NCI-H1105 treated with DMSO at 0.1 percent for 48 hours (cell line): Measurements from ENCODE around the gene ENTPD3.

Experiments
- DNase-seq: peaks from one replicate; lab custom pipeline; 2025; lab: John Stamatoyannopoulos, UW

Gene ENTPD3

DNA sequence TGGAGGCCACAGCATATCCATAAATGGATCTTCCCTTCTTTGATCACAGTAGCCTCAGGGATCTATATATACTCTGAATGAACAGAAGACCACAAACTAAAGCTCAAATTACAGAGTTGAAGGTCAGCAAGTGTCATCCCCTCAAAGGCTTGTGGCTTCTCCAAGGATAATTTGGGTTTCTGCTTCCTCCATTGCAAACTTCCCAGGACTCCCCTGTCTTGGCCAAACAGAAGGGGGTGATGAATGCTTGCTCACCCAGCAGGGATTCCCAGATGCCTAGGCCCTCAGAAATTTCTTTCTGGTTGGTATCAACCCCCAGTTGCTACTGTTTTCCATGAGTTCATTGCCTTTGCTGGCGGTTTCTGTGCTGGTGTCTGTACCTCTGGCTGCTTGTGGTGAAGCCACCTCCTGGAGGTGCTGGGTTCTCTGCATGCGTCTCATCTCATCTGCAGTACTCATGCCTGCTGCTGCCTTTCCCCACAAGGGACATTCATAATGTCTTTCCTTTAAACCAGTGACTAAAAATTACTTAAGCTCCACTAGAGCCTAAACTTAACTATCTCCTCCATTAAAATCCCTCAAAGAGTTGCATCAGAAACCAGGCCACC lies 17.7 kb downstream of the ENTPD3 start:
- no peak for DNase-seq

DNA sequence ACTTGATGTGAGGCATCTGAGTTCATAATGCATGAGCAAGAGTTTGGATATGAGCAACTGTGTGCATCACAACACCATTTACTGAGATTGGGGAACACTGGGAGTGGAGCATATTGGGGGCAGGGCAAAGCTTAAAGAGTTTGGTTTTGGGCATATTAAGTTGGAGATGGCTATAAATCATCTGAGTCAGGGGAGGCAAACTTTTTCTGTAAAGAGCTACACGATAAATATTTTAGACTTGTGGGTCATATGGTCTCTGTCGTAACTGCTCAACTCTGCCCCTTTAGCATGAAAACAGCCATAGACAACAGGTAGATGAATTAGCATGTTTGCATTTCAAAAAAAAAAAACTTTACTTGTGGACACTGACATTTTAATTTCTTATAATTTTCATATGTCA lies 20.0 kb downstream of the ENTPD3 start:
- no peak for DNase-seq

GRCh38 chr3:40407611-40408010 lies 20.6 kb downstream of the ENTPD3 start:
- no peak for DNase-seq

GRCh38 chr3:40414270-40414669 lies 27.3 kb downstream of the ENTPD3 start:
- peak; percentile 35 for DNase-seq

- no peak for DNase-seq
Measured at GRCh38 chr3:40417845-40418543, 31.0 kb downstream of the ENTPD3 start.

DNA sequence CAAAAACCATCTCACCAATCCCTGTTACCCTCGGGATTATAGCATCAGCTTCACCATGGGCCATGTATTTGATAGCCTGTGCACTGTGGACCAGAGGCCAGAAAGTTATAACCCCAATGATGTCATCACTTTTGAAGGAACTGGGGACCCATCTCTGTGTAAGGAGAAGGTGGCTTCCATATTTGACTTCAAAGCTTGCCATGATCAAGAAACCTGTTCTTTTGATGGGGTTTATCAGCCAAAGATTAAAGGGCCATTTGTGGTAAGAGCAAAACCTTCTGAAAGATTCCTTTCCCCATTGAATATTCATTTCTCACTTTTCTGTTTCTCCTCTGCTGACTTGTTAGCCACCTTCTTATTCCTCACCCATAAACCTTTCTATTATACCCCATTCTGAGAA lies 35.9 kb downstream of the ENTPD3 start:
- no peak for DNase-seq

- no peak for DNase-seq
Measured at GRCh38 chr3:40427045-40427669, 40.2 kb downstream of the ENTPD3 start.

- no peak for DNase-seq
Measured at GRCh38 chr3:40432793-40433192, 45.8 kb downstream of the ENTPD3 start.

GRCh38 chr3:40437889-40438288 lies 50.9 kb downstream of the ENTPD3 start:
- DNase-seq = no peak

GRCh38 chr3:40445062-40445461 lies 58.1 kb downstream of the ENTPD3 start:
- no peak for DNase-seq

GRCh38 chr3:40445880-40446279 lies 58.9 kb downstream of the ENTPD3 start:
- DNase-seq = no peak

GRCh38 chr3:40450438-40450837 lies 63.5 kb downstream of the ENTPD3 start:
- no peak for DNase-seq

GRCh38 chr3:40451551-40451950 lies 64.6 kb downstream of the ENTPD3 start:
- no peak for DNase-seq

DNA sequence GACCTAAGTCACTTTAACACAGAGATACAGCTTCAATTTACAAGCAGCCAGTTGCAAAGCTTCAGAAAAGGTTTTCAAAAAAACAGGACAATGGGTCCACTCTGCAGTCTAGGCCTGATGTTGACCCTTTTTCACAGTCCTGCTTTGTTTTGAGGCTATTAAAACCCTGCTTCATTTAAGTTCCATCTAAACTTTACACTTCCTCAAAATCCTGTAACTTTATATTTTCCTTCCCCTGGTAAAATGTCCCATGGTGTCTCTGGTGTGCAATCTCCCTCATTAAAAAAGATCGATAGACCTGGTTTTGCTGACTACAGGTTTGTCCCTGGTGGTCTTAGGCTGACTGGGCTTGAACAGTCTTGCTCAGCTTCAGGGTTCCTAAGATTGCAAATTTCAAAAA lies 65.1 kb downstream of the ENTPD3 start:
- no peak for DNase-seq

DNA sequence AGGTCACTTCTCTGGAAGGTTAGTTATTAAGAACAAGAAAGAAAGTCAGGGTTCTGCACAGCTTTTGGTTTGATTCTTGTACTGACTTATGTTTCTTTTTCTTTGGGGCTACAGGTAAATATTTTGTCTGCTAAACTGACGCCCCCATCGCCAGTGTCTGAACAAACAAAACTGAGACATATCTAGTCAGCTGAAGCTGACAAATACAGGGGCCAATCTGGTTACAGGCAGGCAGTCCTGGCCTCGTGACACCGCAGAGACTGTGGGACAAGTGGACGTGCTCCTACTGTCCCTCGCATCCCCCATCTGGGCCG lies 65.5 kb downstream of the ENTPD3 start:
- no peak for DNase-seq

DNA sequence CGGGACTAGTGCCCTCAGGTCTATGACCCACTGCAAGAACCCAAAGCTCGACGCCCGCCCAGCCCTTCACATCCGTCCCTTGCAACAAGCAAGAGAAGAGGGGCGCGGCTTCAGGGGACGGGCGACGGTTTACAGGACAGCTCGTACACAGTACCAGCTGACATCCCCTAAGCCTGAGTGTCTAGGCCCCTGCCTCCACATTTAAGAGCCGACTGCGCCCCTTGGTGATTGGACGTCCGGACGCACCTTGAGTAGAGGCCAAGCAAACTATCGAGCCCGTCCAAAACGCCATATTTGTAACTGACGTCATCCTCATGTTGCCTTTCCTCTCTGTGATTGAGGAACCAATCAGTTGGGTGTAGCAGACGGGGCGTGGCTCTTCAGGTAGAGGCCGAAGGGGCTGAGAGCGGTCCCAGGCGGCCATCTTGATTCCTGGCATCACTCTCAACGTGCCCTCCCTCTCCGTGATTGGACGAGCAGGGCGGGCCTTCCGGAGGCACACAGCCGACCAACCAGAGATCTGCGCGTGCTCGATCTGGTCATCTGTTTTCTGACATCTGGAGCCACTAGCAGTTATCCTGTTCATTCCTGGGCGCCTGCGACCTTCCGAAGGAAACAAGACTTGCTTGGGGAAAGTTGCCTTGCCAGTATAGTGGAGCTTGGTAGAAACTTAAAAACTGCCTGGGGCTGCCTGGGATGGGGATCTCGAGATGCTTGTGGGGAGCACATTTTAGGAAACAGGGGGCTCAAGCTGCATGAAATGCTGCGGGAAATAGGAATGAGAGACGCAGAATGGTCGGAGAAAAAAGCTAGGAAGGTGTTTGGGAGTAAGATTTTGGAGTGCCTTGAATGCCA lies 66.1 kb downstream of the ENTPD3 start:
- DNase-seq = peak; percentile 95

GRCh38 chr3:40453933-40454332 lies 66.9 kb downstream of the ENTPD3 start:
- DNase-seq = no peak

DNA sequence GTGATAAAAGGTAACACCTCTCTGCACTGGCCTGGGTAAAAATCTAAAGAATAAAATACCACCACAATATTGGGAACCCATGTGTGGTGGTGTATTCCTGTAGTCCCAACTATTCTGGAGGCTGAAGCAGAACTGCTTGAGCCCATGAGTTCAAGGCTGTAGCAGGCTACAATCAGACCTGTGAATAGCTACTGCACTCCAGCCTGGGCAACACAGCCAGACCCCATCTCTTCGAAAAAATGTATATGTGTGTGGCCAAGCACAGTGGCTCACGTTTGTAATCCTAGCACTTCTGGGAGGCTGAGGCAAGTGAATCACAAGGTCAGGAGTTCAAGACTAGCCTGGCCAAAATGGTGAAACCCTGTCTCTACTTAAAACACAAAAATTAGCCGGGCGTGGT lies 68.3 kb downstream of the ENTPD3 start:
- DNase-seq = no peak

GRCh38 chr3:40456279-40456939 lies 69.4 kb downstream of the ENTPD3 start:
- DNase-seq = no peak

GRCh38 chr3:40456940-40457823 lies 70.2 kb downstream of the ENTPD3 start, which contains the start of gene RPL14:
Gene RPL14 (plus strand): TSS chr3:40457339. CDS start chr3:40457472, 133 bp downstream.
- DNase-seq = peak; percentile 74

DNA sequence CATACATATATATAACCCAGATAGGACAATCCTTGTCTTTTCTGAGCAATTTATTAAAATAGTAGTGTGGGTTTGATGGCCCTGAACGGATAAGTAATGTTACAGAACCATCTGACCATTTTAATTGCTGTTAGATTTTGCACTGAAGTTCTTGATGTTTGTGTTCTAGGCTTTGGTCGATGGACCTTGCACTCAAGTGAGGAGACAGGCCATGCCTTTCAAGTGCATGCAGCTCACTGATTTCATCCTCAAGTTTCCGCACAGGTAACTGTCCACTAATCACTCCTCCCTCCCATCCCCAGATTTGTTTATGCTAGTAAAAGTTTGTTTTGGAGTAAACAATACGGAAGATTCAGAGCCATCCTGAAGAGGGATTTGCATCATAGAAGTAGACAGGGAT lies 71.5 kb downstream of the ENTPD3 start:
- DNase-seq = no peak
